IMR-90 (cell line): Measurements from ENCODE around the gene MSI2. TPM values are rescaled to one million over a fixed set of nuclear protein-coding genes. Genes with fewer than 3 reads are reported as not detected.

Source experiments
- ATAC-seq: fragments of 200-7000 bp; cut with Tn5 transposase; 2 replicates; pipeline ENCODE4 v1.9.1; 2020; ENCODE audit warnings: low read depth, mild to moderate bottlenecking, moderate library complexity
- BruUV-seq: library from RNA; stranded (reverse); fragments of 400-500 nt; replicated peaks from 2 replicates; lab custom pipeline; 2021; lab: Mats Ljungman, UMichigan
- CTCF ChIA-PET: fragments of 300-600 bp; formaldehyde crosslinking; extraction: SDS; loops from one replicate; lab custom pipeline; 2021; ENCODE audit warnings: antibody characterized with exemption; lab: Yijun Ruan, JAX
- POLR2A ChIA-PET: fragments of 300-600 bp; sonication (Branson Sonifier 250); formaldehyde crosslinking; loops from one replicate; lab custom pipeline; 2022; ENCODE audit warnings: antibody characterized with exemption; ENCODE audit not compliant: unreplicated experiment; lab: Charles Lee
- DNase-seq: peaks from one replicate; pipeline ENCODE4 v3.0.0; 2013
- H2AFZ ChIP-seq: replicated peaks from 2 replicates; pipeline ENCODE3; 2013; ENCODE audit warnings: low read length, mild to moderate bottlenecking; ENCODE audit not compliant: poor library complexity
- H2AK5ac ChIP-seq: 2 replicates; pipeline ENCODE4 v1.6.1; 2013; ENCODE audit warnings: low read depth, low read length, inconsistent platforms
- H2AK9ac ChIP-seq: replicated peaks from 2 replicates; pipeline ENCODE3; 2013; ENCODE audit warnings: mild to moderate bottlenecking, low read depth, low read length, moderate library complexity; ENCODE audit not compliant: poor library complexity
- H2BK120ac ChIP-seq: 2 replicates; pipeline ENCODE4 v1.6.1; 2013; ENCODE audit warnings: low read depth, low read length, inconsistent platforms
- H2BK15ac ChIP-seq: 3 replicates; pipeline ENCODE4 v1.6.1; 2013; ENCODE audit warnings: low read depth, low read length, inconsistent platforms
- H2BK20ac ChIP-seq: 2 replicates; pipeline ENCODE4 v1.6.1; 2013; ENCODE audit warnings: low read depth, mild to moderate bottlenecking, inconsistent platforms, low read length, moderate library complexity
- H2BK5ac ChIP-seq: 2 replicates; pipeline ENCODE4 v1.6.1; 2013; ENCODE audit warnings: mild to moderate bottlenecking, low read depth, low read length, inconsistent platforms; ENCODE audit not compliant: poor library complexity, severe bottlenecking
- H3K14ac ChIP-seq: replicated peaks from 2 replicates; pipeline ENCODE4 v1.6.1; 2013; ENCODE audit warnings: low read depth, low read length, inconsistent platforms
- H3K18ac ChIP-seq: 2 replicates; pipeline ENCODE4 v1.6.1; 2013; ENCODE audit warnings: low read depth, low read length, control low read depth
- H3K23ac ChIP-seq: 2 replicates; pipeline ENCODE4 v1.6.1; 2013; ENCODE audit warnings: low read depth, low read length, inconsistent platforms
- H3K27ac ChIP-seq: 2 replicates; pipeline ENCODE4 v1.5.1; 2013; ENCODE audit warnings: mild to moderate bottlenecking, control low read depth, low read length; ENCODE audit not compliant: insufficient read depth
- H3K27me3 ChIP-seq: 2 replicates; pipeline ENCODE4 v1.6.1; 2013; ENCODE audit warnings: low read length; ENCODE audit not compliant: control insufficient read depth, insufficient read depth
- H3K36me3 ChIP-seq: 2 replicates; pipeline ENCODE4 v1.6.1; 2013; ENCODE audit warnings: low read length, mixed read lengths; ENCODE audit not compliant: control insufficient read depth, insufficient read depth
- H3K4ac ChIP-seq: 2 replicates; pipeline ENCODE4 v1.6.1; 2013; ENCODE audit warnings: low read depth, low read length, inconsistent platforms
- H3K4me1 ChIP-seq: 2 replicates; pipeline ENCODE4 v1.6.1; 2013; ENCODE audit warnings: low read length, mixed read lengths; ENCODE audit not compliant: control insufficient read depth, insufficient read depth
- H3K4me2 ChIP-seq: 2 replicates; pipeline ENCODE4 v1.6.1; 2013; ENCODE audit warnings: low read depth, mild to moderate bottlenecking, control low read depth, low read length, moderate library complexity
- H3K4me3 ChIP-seq: 2 replicates; pipeline ENCODE4 v1.5.1; 2013; ENCODE audit warnings: low read depth, mild to moderate bottlenecking, control low read depth, low read length, moderate library complexity; ENCODE audit not compliant: insufficient read depth
- H3K56ac ChIP-seq: 2 replicates; pipeline ENCODE4 v1.6.1; 2013; ENCODE audit warnings: low read length, inconsistent platforms; ENCODE audit not compliant: insufficient read depth; ENCODE audit errors: extremely low read depth
- H3K79me1 ChIP-seq, 2 experiments: 2 replicates each; pipeline ENCODE4 v1.6.1; 2013; ENCODE audit warnings: low read length in 2 of 2, inconsistent platforms in 1 of 2, low read depth in 1 of 2
- H3K9ac ChIP-seq: 2 replicates; pipeline ENCODE4 v1.6.1; 2013; ENCODE audit warnings: low read depth, low read length, control low read depth
- H3K9me1 ChIP-seq: 2 replicates; pipeline ENCODE4 v1.6.1; 2013; ENCODE audit warnings: low read length, inconsistent platforms; ENCODE audit not compliant: insufficient read depth
- H3K9me3 ChIP-seq: 2 replicates; pipeline ENCODE4 v1.6.1; 2013; ENCODE audit warnings: low read length; ENCODE audit not compliant: control insufficient read depth, insufficient read depth
- H4K20me1 ChIP-seq: 2 replicates; pipeline ENCODE4 v1.6.1; 2013; ENCODE audit warnings: low read length, inconsistent platforms; ENCODE audit not compliant: insufficient read depth
- H4K5ac ChIP-seq: 2 replicates; pipeline ENCODE4 v1.6.1; 2013; ENCODE audit warnings: mild to moderate bottlenecking, low read depth, low read length, control low read depth
- H4K8ac ChIP-seq, 2 experiments: 2 replicates each; pipeline ENCODE4 v1.6.1; 2013; ENCODE audit warnings: low read depth in 2 of 2, low read length in 2 of 2, control low read depth in 1 of 2, inconsistent platforms in 1 of 2
- H4K91ac ChIP-seq: 2 replicates; pipeline ENCODE4 v1.6.1; 2013; ENCODE audit warnings: low read depth, low read length, inconsistent platforms; ENCODE audit not compliant: insufficient read depth
- BHLHE40 ChIP-seq: fragments of 150-350 bp; IDR thresholded peaks from 2 replicates; pipeline ENCODE4 v1.6.1; 2016; ENCODE audit warnings: mild to moderate bottlenecking, low read depth, low read length
- CEBPB ChIP-seq: IDR thresholded peaks from 2 replicates; pipeline ENCODE4 v1.6.1; 2012; ENCODE audit warnings: low read depth, low read length, improper control_type of control experiment
- CHD1 ChIP-seq: IDR thresholded peaks from 2 replicates; pipeline ENCODE4 v1.6.1; 2012; ENCODE audit warnings: low read depth, low read length, improper control_type of control experiment
- CTCF ChIP-seq: conservative IDR thresholded peaks from 2 replicates; pipeline ENCODE4 v1.5.1; 2012; ENCODE audit warnings: mild to moderate bottlenecking, low read depth, low read length, improper control_type of control experiment
- ELK1 ChIP-seq: fragments of 150-350 bp; IDR thresholded peaks from 2 replicates; pipeline ENCODE4 v1.6.1; 2016; ENCODE audit warnings: low read depth, mild to moderate bottlenecking, low read length, moderate library complexity, borderline replicate concordance
- FOS ChIP-seq: fragments of 150-350 bp; IDR thresholded peaks from 2 replicates; pipeline ENCODE4 v1.6.1; 2016; ENCODE audit warnings: low read depth, low read length
- MAFK ChIP-seq: IDR thresholded peaks from 2 replicates; pipeline ENCODE4 v1.6.1; 2012; ENCODE audit warnings: low read depth, low read length, improper control_type of control experiment
- MAZ ChIP-seq: IDR thresholded peaks from 2 replicates; pipeline ENCODE4 v1.6.1; 2012; ENCODE audit warnings: low read depth, mild to moderate bottlenecking, low read length, improper control_type of control experiment, moderate library complexity, borderline replicate concordance
- MXI1 ChIP-seq: IDR thresholded peaks from 2 replicates; pipeline ENCODE4 v1.6.1; 2012; ENCODE audit warnings: low read depth, mild to moderate bottlenecking, low read length, moderate library complexity, borderline replicate concordance
- POLR2A ChIP-seq: IDR thresholded peaks from 2 replicates; pipeline ENCODE4 v1.6.1; 2012; ENCODE audit warnings: mild to moderate bottlenecking, low read depth, low read length
- RAD21 ChIP-seq: IDR thresholded peaks from 2 replicates; pipeline ENCODE4 v1.6.1; 2012; ENCODE audit warnings: low read length, improper control_type of control experiment
- RCOR1 ChIP-seq: IDR thresholded peaks from 2 replicates; pipeline ENCODE4 v1.6.1; 2012; ENCODE audit warnings: mild to moderate bottlenecking, low read length, improper control_type of control experiment; ENCODE audit not compliant: insufficient replicate concordance
- RFX5 ChIP-seq: IDR thresholded peaks from 2 replicates; pipeline ENCODE4 v1.8.0; 2012; ENCODE audit warnings: low read depth, mild to moderate bottlenecking, low read length, moderate library complexity
- SMC3 ChIP-seq: fragments of 150-350 bp; IDR thresholded peaks from 2 replicates; pipeline ENCODE4 v1.6.1; 2016; ENCODE audit warnings: low read depth, mild to moderate bottlenecking, antibody characterized with exemption, low read length, moderate library complexity
- USF2 ChIP-seq: fragments of 150-350 bp; IDR thresholded peaks from 2 replicates; pipeline ENCODE4 v1.6.1; 2017; ENCODE audit warnings: mild to moderate bottlenecking, antibody characterized with exemption, low read length, low read depth
- WGBS, 2 experiments: methylation state at CpG; one replicate each; pipeline versions ENCODE4 v1.1.5 to v1.1.7; 2013; ENCODE audit warnings: missing lambda C conversion rate in 2 of 2; ENCODE audit not compliant: insufficient read length in 1 of 2; ENCODE audit errors: extremely low coverage in 2 of 2; 5-methylcytosine and 5-hydroxymethylcytosine counted together
- dilution Hi-C: fragments of 300-500 bp; cut with HindIII; formaldehyde crosslinking; loops from one replicate; pipeline ENCODE4 v1.14.3; 2018; ENCODE audit warnings: low sequenced_read_pairs; ENCODE audit not compliant: unreplicated experiment
- in situ Hi-C: fragments of 300-500 bp; cut with MboI; formaldehyde crosslinking; loops from 3 replicates; pipeline ENCODE4 v1.14.3; 2019; ENCODE audit warnings: low sequenced_read_pairs, inconsistent platforms, mixed read lengths
- intact Hi-C: fragments of 100-400 bp; cut with micrococcal nuclease; formaldehyde crosslinking; loops from 2 replicates; pipeline ENCODE4 v1.10.0; 2022
- polyA plus RNA-seq, 3 experiments: library from polyadenylated mRNA; depleted of rRNA; stranded (reverse); fragments of >200 nt; gene quantifications; 2 replicates each; pipeline ENCODE4 v1.2.3, GENCODE V29; 2012; ENCODE audit warnings: low replicate concordance in 1 of 3
- total RNA-seq: library from RNA; depleted of rRNA; stranded (reverse); fragments of >200 nt; gene quantifications from 2 replicates; pipeline ENCODE4 v1.2.3, GENCODE V29; 2012

Gene MSI2
- total and polyA plus RNA-seq, 2 of the 4 experiments (the other 2 are of a cell fraction): 13.0 to 16.0 TPM

- Histone ChIP-seq H4K5ac (no peak overlapping the region), H3K4me2 (no peak overlapping the region), H2BK15ac (no peak overlapping the region), H2BK20ac (no peak overlapping the region), H3K4me3 (no peak overlapping the region), H3K14ac (0 out of 2 replicates have a peak overlapping the region, but pooled peaks have one; percentile 14), H3K18ac (peak overlapping the region; percentile 28; the same call in 1 of the 2 replicates), H4K8ac (no peak overlapping the region), H3K56ac (no peak overlapping the region), H3K9me3 (no peaks in the 10 kb centered on the region), H2BK120ac (no peak overlapping the region), H3K4me1 (peaks cover 7% of the 10 kb centered on the region), H2AK5ac (no peak overlapping the region), H3K4ac (no peak overlapping the region), H3K36me3 (no peaks in the 10 kb centered on the region), H2AFZ (no peak overlapping the region), H4K91ac (no peak overlapping the region), H2BK5ac (peak overlapping the region; percentile 42), H3K9ac (no peak overlapping the region), H3K27ac (no peak overlapping the region), H3K27me3 (no peaks in the 10 kb centered on the region), H3K9me1 (peaks cover 13% of the 10 kb centered on the region; the same call in 1 of the 2 replicates), H4K20me1 (no peaks in the 10 kb centered on the region; the same call in 1 of the 2 replicates), H3K79me1 (peaks cover 5 to 8% of the 10 kb centered on the region in 2 experiments; a peak in 1 of 4 replicates), H3K23ac (peak overlapping the region; percentile 31; the same call in 1 of the 2 replicates), H2AK9ac (no peak overlapping the region)
- ChIA-PET CTCF (no interaction called here), POLR2A (no interaction called here)
- peak; percentile 25 for DNase-seq
- no peak for TF ChIP-seq USF2
- no peak for TF ChIP-seq CHD1
- TF ChIP-seq POLR2A: no peak
- TF ChIP-seq FOS: no peak
- TF ChIP-seq MAFK: no peak
- no peak for TF ChIP-seq MAZ
- TF ChIP-seq ELK1: no peak
- no peak for TF ChIP-seq CEBPB
- no peak for TF ChIP-seq RCOR1
- no peak for TF ChIP-seq MXI1
- TF ChIP-seq CTCF: no peak
- TF ChIP-seq RFX5: no peak
- no peak for TF ChIP-seq RAD21
- no peak for TF ChIP-seq BHLHE40
- no peak for TF ChIP-seq SMC3
- no TSS peak for BruUV-seq
- dilution Hi-C loops: no loop called here
- intact Hi-C loops: no loop called here
- WGBS, 2 experiments: no CpG with 5 or more reads among the region's 5 CpGs
- peak; percentile 50 for ATAC-seq
- in situ Hi-C loops: no loop called here
Observed at GRCh38 chr17:57425431-57425830, 169.1 kb downstream of the MSI2 start.
